Measurements from ENCODE around the gene PDCD1.
"Not testable (repeated sequence)": the region's sequence is repeated elsewhere in the genome, so short reads cannot be mapped to it uniquely, and the experiment has no call there.

PDCD1 gene

DNA sequence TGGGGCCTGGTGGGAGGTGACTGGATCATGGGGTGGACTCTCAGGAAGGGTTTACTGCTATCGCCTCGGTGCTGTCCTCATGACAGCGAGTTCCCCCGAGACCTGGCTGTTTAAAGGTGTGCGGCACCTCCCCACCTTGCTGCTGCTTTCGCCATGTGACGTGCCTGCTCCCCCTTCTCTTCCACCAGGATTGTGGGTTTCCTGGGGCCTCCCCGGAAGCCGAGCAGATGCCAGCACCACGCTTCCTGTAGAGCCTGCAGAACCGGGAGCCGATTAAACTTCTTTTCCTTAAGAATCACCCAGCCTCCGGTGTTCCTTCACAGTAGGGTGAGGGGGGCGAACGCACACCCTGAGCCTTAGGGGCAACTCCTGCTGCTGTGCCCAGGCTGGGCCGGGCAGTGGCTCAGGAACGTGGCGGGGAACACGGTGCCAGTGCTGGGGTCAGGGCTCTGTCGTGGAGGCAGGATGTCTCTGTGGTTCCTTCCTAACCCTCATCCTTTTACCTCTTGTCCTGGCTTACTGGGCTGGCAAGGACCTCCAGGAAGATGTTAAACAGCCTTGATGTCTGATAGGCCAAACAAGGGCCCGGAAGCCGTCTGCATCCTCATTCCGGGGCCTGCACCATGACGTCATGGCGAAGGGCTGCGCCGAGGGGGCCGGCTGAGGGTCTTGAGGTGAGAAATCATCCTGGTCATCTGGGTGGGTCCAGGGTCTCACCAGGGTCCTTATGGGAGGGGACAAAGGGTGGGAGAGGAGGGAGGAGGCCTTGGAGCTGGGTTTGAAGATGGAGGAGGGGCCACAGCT, 37.0 kb downstream of the PDCD1 start:
- Histone ChIP-seq H3K27me3 (ENCODE audit: control insufficient read depth in 1 of 2, insufficient read depth in 2 of 2, low read length in 2 of 2) (no peaks in the 10 kb centered on the region), H3K9me3 (ENCODE audit: control insufficient read depth in 1 of 2, low read length in 2 of 2) (peaks cover 1 to 2% of the 10 kb centered on the region in 2 donors), H3K27ac (ENCODE audit: low read depth, low read length) (no peak overlapping the region), H3K4me1 (ENCODE audit: control insufficient read depth in 1 of 2, insufficient read depth in 2 of 2, low read length in 2 of 2) (no peaks in the 10 kb centered on the region), H3K9ac (ENCODE audit: low read depth in 1 of 2, low read length in 2 of 2) (no peak overlapping the region), H3K4me3 (ENCODE audit: low read depth in 1 of 2, low read length in 2 of 2) (no peak overlapping the region), H3K36me3 (ENCODE audit: control insufficient read depth in 1 of 2, insufficient read depth in 2 of 2, low read length in 2 of 2) (no peaks in the 10 kb centered on the region)

DNA sequence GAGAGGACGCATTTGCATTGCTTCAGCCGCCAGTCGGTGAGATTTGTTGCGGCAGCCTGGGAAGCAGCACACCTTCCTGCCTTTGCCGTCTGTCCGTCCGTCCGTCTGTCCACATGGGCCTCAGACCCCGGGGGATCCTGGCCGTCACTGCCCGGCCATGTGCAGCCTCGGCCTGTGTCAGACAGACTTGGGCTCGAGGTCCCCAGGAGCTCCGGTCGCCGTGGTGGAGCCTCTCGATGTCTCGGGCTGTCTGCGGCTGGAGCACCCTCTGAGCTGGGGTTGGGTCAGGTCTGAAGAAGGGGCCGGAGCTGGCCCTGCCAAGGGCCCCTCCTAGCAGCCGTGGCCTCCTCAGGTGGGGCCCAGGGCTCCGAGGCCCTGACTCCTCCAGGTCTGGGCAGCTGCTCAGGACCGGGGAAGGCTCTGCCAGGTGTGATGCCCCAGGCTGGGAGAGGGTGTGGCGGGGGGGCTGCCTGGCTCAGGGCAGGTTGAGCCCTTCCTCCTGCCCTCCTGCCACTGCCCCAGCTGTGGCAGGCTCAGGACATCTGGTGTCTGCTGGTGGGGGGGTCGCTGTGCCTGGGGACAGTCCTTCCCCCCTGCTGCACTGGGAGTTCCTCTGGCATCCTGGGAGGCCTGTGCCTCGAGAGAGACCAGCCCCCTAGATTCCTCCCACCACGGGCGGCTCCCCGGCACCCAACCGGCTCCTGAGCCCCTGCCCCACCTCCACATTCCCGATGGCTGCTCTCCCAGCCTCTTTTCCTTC, 37.9 kb downstream of the PDCD1 start:
- Histone ChIP-seq H3K27me3 (ENCODE audit: control insufficient read depth in 1 of 2, insufficient read depth in 2 of 2, low read length in 2 of 2) (no peaks in the 10 kb centered on the region), H3K4me3 (ENCODE audit: low read depth in 1 of 2, low read length in 2 of 2) (no peak overlapping the region), H3K9me3 (ENCODE audit: control insufficient read depth in 1 of 2, low read length in 2 of 2) (no peaks in the 10 kb centered on the region)

DNA sequence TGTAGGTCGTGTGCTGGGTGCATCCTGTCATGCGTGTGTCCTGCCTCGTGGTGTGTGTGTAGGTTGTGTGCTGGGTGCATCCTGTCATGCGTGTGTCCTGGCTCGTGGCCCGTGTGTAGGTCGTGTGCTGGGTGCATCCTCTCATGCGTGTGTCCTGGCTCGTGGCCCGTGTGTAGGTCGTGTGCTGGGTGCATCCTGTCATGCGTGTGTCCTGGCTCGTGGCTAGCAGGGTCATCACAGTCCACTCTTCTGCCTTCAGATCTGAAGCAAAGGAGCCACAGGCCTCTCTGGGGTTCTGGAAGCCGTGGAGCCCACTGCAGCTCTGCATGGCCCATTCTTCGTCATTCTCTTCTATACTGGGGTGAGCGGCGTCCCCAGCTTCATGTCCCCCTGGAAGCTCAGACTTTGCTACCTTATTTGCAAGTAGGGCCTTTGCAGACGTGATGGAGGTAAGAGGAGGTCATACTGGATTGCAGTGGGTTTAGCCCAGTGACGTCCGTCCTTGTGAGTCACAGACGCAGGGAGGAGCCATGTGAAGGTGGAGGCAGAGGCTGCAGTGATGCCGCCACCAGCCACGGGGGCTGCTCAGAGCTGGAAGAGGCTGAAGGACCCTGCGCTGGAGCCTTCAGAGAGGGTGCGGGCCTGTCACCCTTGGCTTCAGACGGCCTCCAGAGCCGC, 38.6 kb downstream of the PDCD1 start:
- H3K4me3 ChIP-seq (ENCODE audit: low read depth in 1 of 2, low read length in 2 of 2); H3K27me3 ChIP-seq (ENCODE audit: control insufficient read depth in 1 of 2, insufficient read depth in 2 of 2, low read length in 2 of 2); H3K36me3 ChIP-seq (ENCODE audit: control insufficient read depth in 1 of 2, insufficient read depth in 2 of 2, low read length in 2 of 2); H3K9me3 ChIP-seq (ENCODE audit: control insufficient read depth in 1 of 2, low read length in 2 of 2); H3K9ac ChIP-seq (ENCODE audit: low read depth in 1 of 2, low read length in 2 of 2); H3K4me1 ChIP-seq (ENCODE audit: control insufficient read depth in 1 of 2, insufficient read depth in 2 of 2, low read length in 2 of 2); H3K27ac ChIP-seq (ENCODE audit: low read depth, low read length): not testable (repeated sequence)

More for the DNA sequence above, 37.9 kb downstream of the PDCD1 start:
- Histone ChIP-seq H3K27ac (ENCODE audit: low read depth, low read length) (no peak overlapping the region), H3K4me1 (ENCODE audit: control insufficient read depth in 1 of 2, insufficient read depth in 2 of 2, low read length in 2 of 2) (no peaks in the 10 kb centered on the region), H3K9ac (ENCODE audit: low read depth in 1 of 2, low read length in 2 of 2) (no peak overlapping the region), H3K36me3 (ENCODE audit: control insufficient read depth in 1 of 2, insufficient read depth in 2 of 2, low read length in 2 of 2) (no peaks in the 10 kb centered on the region)

DNA sequence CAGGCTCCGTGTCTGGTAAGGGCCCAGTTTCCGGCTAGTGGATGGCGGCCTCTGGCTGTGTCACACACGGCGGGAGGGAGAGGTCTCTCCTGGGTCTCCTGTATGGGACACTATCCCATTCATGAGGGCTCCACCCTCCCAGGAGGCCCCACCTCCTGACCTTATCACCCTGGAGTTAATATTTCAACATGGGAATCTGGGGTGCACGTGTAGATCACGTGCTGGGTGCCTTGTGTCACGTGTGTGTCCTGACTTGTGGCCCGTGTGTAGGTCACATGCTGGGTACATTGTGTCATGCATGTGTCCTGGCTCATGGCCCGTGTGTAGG, 39.8 kb downstream of the PDCD1 start:
- Histone ChIP-seq H3K4me3 (ENCODE audit: low read depth in 1 of 2, low read length in 2 of 2) (no peak overlapping the region), H3K27ac (ENCODE audit: low read depth, low read length) (no peak overlapping the region), H3K9ac (ENCODE audit: low read depth in 1 of 2, low read length in 2 of 2) (no peak overlapping the region), H3K36me3 (ENCODE audit: control insufficient read depth in 1 of 2, insufficient read depth in 2 of 2, low read length in 2 of 2) (no peaks in the 10 kb centered on the region), H3K9me3 (ENCODE audit: control insufficient read depth in 1 of 2, low read length in 2 of 2) (no peaks in the 10 kb centered on the region), H3K27me3 (ENCODE audit: control insufficient read depth in 1 of 2, insufficient read depth in 2 of 2, low read length in 2 of 2) (no peaks in the 10 kb centered on the region), H3K4me1 (ENCODE audit: control insufficient read depth in 1 of 2, insufficient read depth in 2 of 2, low read length in 2 of 2) (no peaks in the 10 kb centered on the region)

DNA sequence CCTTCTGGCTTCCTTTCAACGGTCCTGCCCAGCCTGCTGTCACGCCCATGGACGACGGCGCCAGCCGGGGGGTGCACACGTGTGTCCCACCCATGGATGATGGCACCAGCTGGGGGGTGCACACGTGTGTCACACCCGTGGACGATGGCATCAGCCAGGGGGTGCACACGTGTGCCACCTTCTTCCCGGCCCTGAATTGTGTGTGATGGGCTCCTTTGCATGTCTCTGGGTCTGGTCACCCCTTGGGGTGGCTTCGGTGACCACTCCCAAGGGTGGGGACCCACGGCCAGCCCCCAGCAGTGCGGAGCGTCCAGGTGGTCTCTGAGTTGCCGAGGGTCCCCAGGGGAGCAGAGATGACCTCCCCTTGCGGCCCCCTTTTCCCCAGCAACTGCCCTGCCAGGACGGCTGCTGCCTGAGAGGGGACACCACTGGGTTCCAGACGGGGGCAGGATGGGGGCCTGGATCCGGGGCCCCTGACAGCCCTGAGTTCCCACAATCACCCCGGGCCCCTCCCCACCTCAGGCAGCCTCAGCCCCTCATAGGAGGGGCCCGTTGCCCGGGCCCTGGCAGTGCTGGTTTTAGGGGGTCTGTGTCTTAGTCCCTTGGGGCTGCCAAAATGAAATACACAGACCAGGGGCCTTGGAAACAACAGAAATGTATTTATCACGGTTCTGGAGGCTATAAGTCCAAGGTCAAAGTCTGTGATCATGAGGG, 40.3 kb downstream of the PDCD1 start:
- Histone ChIP-seq H3K4me1 (ENCODE audit: control insufficient read depth in 1 of 2, insufficient read depth in 2 of 2, low read length in 2 of 2) (no peaks in the 10 kb centered on the region), H3K9ac (ENCODE audit: low read depth in 1 of 2, low read length in 2 of 2) (no peak overlapping the region), H3K27me3 (ENCODE audit: control insufficient read depth in 1 of 2, insufficient read depth in 2 of 2, low read length in 2 of 2) (no peaks in the 10 kb centered on the region)

DNA sequence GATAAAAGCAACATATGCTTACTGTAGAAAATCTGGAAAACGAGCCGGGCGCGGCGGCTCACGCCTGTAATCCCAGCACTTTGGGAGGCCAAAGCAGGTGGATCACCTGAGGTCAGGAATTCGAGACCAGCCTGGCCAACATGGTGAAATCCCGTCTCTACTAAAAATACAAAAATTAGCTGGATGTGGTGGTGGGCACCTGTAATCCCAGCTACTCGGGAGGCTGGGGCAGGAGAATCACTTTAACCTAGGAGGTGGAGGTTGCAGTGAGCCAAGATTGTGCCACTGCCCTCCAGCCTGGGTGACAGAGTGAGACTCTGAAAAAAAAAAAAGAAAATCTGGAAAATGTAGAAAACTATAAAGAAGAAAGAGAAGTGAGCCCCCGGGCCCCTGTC, 40.9 kb downstream of the PDCD1 start:
- H3K27me3 ChIP-seq (ENCODE audit: control insufficient read depth in 1 of 2, insufficient read depth in 2 of 2, low read length in 2 of 2); H3K4me3 ChIP-seq (ENCODE audit: low read depth in 1 of 2, low read length in 2 of 2); H3K36me3 ChIP-seq (ENCODE audit: control insufficient read depth in 1 of 2, insufficient read depth in 2 of 2, low read length in 2 of 2); H3K9ac ChIP-seq (ENCODE audit: low read depth in 1 of 2, low read length in 2 of 2); H3K9me3 ChIP-seq (ENCODE audit: control insufficient read depth in 1 of 2, low read length in 2 of 2); H3K27ac ChIP-seq (ENCODE audit: low read depth, low read length); H3K4me1 ChIP-seq (ENCODE audit: control insufficient read depth in 1 of 2, insufficient read depth in 2 of 2, low read length in 2 of 2): not testable (repeated sequence)

More for the DNA sequence above, 40.3 kb downstream of the PDCD1 start:
- H3K27ac ChIP-seq (ENCODE audit: low read depth, low read length): no peak overlapping the region
- H3K36me3 ChIP-seq (ENCODE audit: control insufficient read depth in 1 of 2, insufficient read depth in 2 of 2, low read length in 2 of 2): no peaks in the 10 kb centered on the region
- H3K4me3 ChIP-seq (ENCODE audit: low read depth in 1 of 2, low read length in 2 of 2): no peak overlapping the region
- no peaks in the 10 kb centered on the region for H3K9me3 ChIP-seq (ENCODE audit: control insufficient read depth in 1 of 2, low read length in 2 of 2)

DNA sequence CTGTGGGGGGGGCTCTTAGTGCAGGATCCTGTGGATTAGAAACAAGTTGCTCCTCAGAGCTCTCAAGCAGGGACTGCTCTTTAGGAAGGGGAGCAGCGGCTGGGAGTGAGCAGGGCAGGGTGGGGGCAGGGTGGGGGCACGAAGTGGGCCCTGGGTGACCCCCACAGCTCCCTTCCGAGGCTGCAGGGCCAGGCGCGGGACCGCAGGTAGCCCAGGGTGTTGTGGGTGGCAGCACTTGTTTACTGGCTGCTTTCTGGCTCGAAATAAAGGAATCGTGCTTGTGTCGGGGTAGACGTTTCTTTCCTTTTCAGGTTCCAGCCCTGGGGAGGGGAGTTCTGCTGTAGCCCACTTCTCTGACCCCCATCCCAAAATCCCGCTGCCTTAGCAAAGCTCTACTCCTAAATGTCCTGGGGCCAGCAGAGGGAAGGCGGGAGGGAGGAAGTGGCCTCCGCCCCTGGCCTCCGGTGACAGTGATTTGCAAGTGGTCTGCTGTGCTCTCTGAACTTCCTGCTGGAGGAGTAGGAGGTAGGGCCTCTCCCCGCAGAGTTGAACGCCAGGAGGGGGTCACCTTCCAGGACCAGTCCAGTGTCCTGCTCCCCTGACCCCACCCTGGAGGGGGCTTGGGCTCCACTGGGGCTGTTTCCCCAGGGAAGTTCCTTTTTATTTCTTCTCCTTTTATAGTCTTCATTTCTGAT, 41.4 kb downstream of the PDCD1 start:
- H3K27me3 ChIP-seq (ENCODE audit: control insufficient read depth in 1 of 2, insufficient read depth in 2 of 2, low read length in 2 of 2): no peaks in the 10 kb centered on the region
- no peaks in the 10 kb centered on the region for H3K9me3 ChIP-seq (ENCODE audit: control insufficient read depth in 1 of 2, low read length in 2 of 2)
- no peak overlapping the region for H3K9ac ChIP-seq (ENCODE audit: low read depth in 1 of 2, low read length in 2 of 2)
- H3K27ac ChIP-seq (ENCODE audit: low read depth, low read length): no peak overlapping the region
- no peaks in the 10 kb centered on the region for H3K36me3 ChIP-seq (ENCODE audit: control insufficient read depth in 1 of 2, insufficient read depth in 2 of 2, low read length in 2 of 2)
- no peak overlapping the region for H3K4me3 ChIP-seq (ENCODE audit: low read depth in 1 of 2, low read length in 2 of 2)
- no peaks in the 10 kb centered on the region for H3K4me1 ChIP-seq (ENCODE audit: control insufficient read depth in 1 of 2, insufficient read depth in 2 of 2, low read length in 2 of 2)

DNA sequence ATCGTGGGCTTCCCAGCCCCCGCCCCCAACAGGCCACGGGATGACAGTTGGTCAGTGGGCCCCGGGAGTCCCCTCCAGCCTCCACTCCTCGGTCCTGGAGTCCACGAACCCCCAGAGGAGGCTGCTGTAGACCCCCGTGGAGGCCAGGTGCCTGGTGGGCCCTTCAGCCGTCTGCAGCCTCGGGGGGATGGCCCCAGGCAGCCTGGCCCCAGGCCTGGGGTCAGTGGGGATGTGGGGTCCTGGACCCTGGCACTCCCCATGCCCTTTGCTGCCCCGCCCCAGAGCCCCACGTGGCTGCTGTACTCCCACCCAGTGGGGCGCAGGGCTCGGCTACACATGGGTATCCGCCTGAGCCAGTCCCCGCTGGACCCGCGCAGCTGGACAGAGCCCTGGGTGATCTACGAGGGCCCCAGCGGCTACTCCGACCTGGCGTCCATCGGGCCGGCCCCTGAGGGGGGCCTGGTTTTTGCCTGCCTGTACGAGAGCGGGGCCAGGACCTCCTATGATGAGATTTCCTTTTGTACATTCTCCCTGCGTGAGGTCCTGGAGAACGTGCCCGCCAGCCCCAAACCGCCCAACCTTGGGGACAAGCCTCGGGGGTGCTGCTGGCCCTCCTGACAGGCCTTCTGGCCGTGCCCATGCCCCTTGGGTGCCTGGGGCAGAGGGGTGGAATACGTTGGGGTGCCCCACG, 42.1 kb downstream of the PDCD1 start:
- H3K36me3 ChIP-seq (ENCODE audit: control insufficient read depth in 1 of 2, insufficient read depth in 2 of 2, low read length in 2 of 2): no peaks in the 10 kb centered on the region
- no peak overlapping the region for H3K4me3 ChIP-seq (ENCODE audit: low read depth in 1 of 2, low read length in 2 of 2)
- no peaks in the 10 kb centered on the region for H3K27me3 ChIP-seq (ENCODE audit: control insufficient read depth in 1 of 2, insufficient read depth in 2 of 2, low read length in 2 of 2)
- H3K4me1 ChIP-seq (ENCODE audit: control insufficient read depth in 1 of 2, insufficient read depth in 2 of 2, low read length in 2 of 2): no peaks in the 10 kb centered on the region
- no peak overlapping the region for H3K9ac ChIP-seq (ENCODE audit: low read depth in 1 of 2, low read length in 2 of 2)
- H3K27ac ChIP-seq (ENCODE audit: low read depth, low read length): no peak overlapping the region
- H3K9me3 ChIP-seq (ENCODE audit: control insufficient read depth in 1 of 2, low read length in 2 of 2): no peaks in the 10 kb centered on the region
